ENCODE results near the gene IFNL3. TPM values are rescaled to one million over a fixed set of nuclear protein-coding genes. Genes with fewer than 3 reads are reported as not detected.

The IFNL3 gene
- total RNA-seq, 1 experiment from 2014 or later: not detected

GRCh38 chr19:39200066-39200802 lies 44.6 kb downstream of the IFNL3 start:
- H4K20me1 ChIP-seq (ENCODE audit: insufficient read depth): no peaks in the 10 kb centered on the region
- no peaks in the 10 kb centered on the region for H3K36me3 ChIP-seq (ENCODE audit: low read depth)
- TF ChIP-seq CTCF (conservative IDR thresholded peaks at IDR 0.05) (no peak), EZH2 (IDR thresholded peaks at IDR 0.05; ENCODE audit: low read depth) (no peak)
- no peaks in the 10 kb centered on the region for H3K79me2 ChIP-seq (ENCODE audit: low read depth)
- H3K4me3 ChIP-seq: no peak overlapping the region
- intact Hi-C loops (cut with micrococcal nuclease; ENCODE audit: unreplicated experiment): no loop called here
- peaks cover 25% of the 10 kb centered on the region for H3F3A ChIP-seq (ENCODE audit: insufficient read depth, low read depth)
- no peaks in the 10 kb centered on the region for H3K27me3 ChIP-seq (ENCODE audit: insufficient read depth, low read depth)
- H3K4me2 ChIP-seq: no peak overlapping the region
- BruUV-seq (replicated peaks): no TSS peak
- ChIA-PET CTCF (interaction anchor here (0.6 kb wide), 1 partner anchor 18 kb away, joined by 4 read pairs; no protein-coding TSS in a partner anchor), POLR2A (ENCODE audit: unreplicated experiment) (no interaction called here)
- no peak overlapping the region for H3K27ac ChIP-seq
- no peak overlapping the region for H2AFZ ChIP-seq
- no peak for DNase-seq
- H3K9me2 ChIP-seq (ENCODE audit: insufficient read depth): no peaks in the 10 kb centered on the region
- H3K9me3 ChIP-seq (ENCODE audit: insufficient read depth, low read depth): no peaks in the 10 kb centered on the region
- H3K4me1 ChIP-seq (replicated peaks; ENCODE audit: insufficient read depth): peaks cover 38% of the 10 kb centered on the region

GRCh38 chr19:39199025-39199424 lies 45.8 kb downstream of the IFNL3 start:
- Histone ChIP-seq H3K9me3 (ENCODE audit: insufficient read depth, low read depth) (no peaks in the 10 kb centered on the region), H3K4me1 (replicated peaks; ENCODE audit: insufficient read depth) (peaks cover 48% of the 10 kb centered on the region), H3K36me3 (ENCODE audit: low read depth) (no peaks in the 10 kb centered on the region), H3K27me3 (ENCODE audit: insufficient read depth, low read depth) (no peaks in the 10 kb centered on the region), H2AFZ (no peak overlapping the region), H3K9me2 (ENCODE audit: insufficient read depth) (no peaks in the 10 kb centered on the region), H3K79me2 (ENCODE audit: low read depth) (no peaks in the 10 kb centered on the region), H3F3A (ENCODE audit: insufficient read depth, low read depth) (peaks cover 35% of the 10 kb centered on the region), H3K4me2 (no peak overlapping the region), H3K4me3 (no peak overlapping the region), H4K20me1 (ENCODE audit: insufficient read depth) (no peaks in the 10 kb centered on the region), H3K27ac (no peak overlapping the region)
- intact Hi-C loops (cut with micrococcal nuclease; ENCODE audit: unreplicated experiment): no loop called here
- TF ChIP-seq EZH2 (IDR thresholded peaks at IDR 0.05; ENCODE audit: low read depth) (no peak), CTCF (conservative IDR thresholded peaks at IDR 0.05) (no peak)
- POLR2A ChIA-PET (ENCODE audit: unreplicated experiment): interaction anchor here (0.7 kb wide), 2 partner anchors 323 to 605 kb away, joined by 3 to 7 read pairs; no protein-coding TSS in a partner anchor
- CTCF ChIA-PET: interaction anchor here (0.6 kb wide), 1 partner anchor 150 kb away, joined by 10 read pairs; no protein-coding TSS in a partner anchor
- DNase-seq: no peak
- BruUV-seq (replicated peaks): no TSS peak

GRCh38 chr19:39197808-39198207 lies 47.0 kb downstream of the IFNL3 start:
- Histone ChIP-seq H3K27ac (peak overlapping the region; percentile 60), H3K9me2 (ENCODE audit: insufficient read depth) (no peaks in the 10 kb centered on the region), H3K4me2 (peak overlapping the region; percentile 73), H3K4me3 (peak overlapping the region; percentile 47), H3K79me2 (ENCODE audit: low read depth) (no peaks in the 10 kb centered on the region), H3K9me3 (ENCODE audit: insufficient read depth, low read depth) (no peaks in the 10 kb centered on the region), H2AFZ (no peak overlapping the region), H3K36me3 (ENCODE audit: low read depth) (no peaks in the 10 kb centered on the region), H3K4me1 (replicated peaks; ENCODE audit: insufficient read depth) (peaks cover 56% of the 10 kb centered on the region), H4K20me1 (ENCODE audit: insufficient read depth) (no peaks in the 10 kb centered on the region), H3F3A (ENCODE audit: insufficient read depth, low read depth) (peaks cover 36% of the 10 kb centered on the region), H3K27me3 (ENCODE audit: insufficient read depth, low read depth) (no peaks in the 10 kb centered on the region)
- BruUV-seq (replicated peaks): no TSS peak
- ChIA-PET POLR2A (ENCODE audit: unreplicated experiment) (no interaction called here), CTCF (no interaction called here)
- DNase-seq: peak; percentile 83 to 86
- intact Hi-C loops (cut with micrococcal nuclease; ENCODE audit: unreplicated experiment): loop anchor here (2.0 kb wide), 1 partner anchor 75 kb away; no protein-coding TSS in a partner anchor
- TF ChIP-seq CTCF (conservative IDR thresholded peaks at IDR 0.05) (peak; percentile 53), EZH2 (IDR thresholded peaks at IDR 0.05; ENCODE audit: low read depth) (no peak)

Data from PC-9 (cell line).